WTC11 (cell line): ENCODE results near the gene OIT3. TPM values are rescaled to one million over a fixed set of nuclear protein-coding genes. Genes with fewer than 3 reads are reported as not detected.

ENCODE experiments used
- ATAC-seq: fragments of 200-7000 bp; cut with Tn5 transposase; 2 replicates; pipeline ENCODE4 v1.10.0; 2021; ENCODE audit warnings: mild to moderate bottlenecking, moderate library complexity
- CTCF ChIA-PET: fragments of 300-600 bp; sonication (Branson Sonifier 250); formaldehyde crosslinking; loops from one replicate; lab custom pipeline; 2021; ENCODE audit warnings: antibody characterized with exemption; lab: Charles Lee
- POLR2A ChIA-PET: fragments of 350-600 bp; sonication (Branson Sonifier 250); formaldehyde crosslinking; loops from one replicate; lab custom pipeline; 2021; ENCODE audit warnings: antibody characterized with exemption; lab: Charles Lee
- DNase-seq: peaks from one replicate; pipeline ENCODE4 v3.0.0; 2021; ENCODE audit warnings: low spot score
- H3K27ac Mint-ChIP-seq: 2 replicates; pipeline ENCODE4 v1.8.0; 2021; ENCODE audit warnings: mixed read lengths
- H3K27me3 Mint-ChIP-seq: 2 replicates; pipeline ENCODE4 v1.8.0; 2021; ENCODE audit warnings: low read depth, mild to moderate bottlenecking, moderate library complexity, mixed read lengths
- H3K36me3 Mint-ChIP-seq: 2 replicates; pipeline ENCODE4 v1.8.0; 2021; ENCODE audit warnings: mixed read lengths
- H3K4me1 Mint-ChIP-seq: 2 replicates; pipeline ENCODE4 v1.8.0; 2022; ENCODE audit warnings: mixed read lengths
- H3K4me3 Mint-ChIP-seq: 2 replicates; pipeline ENCODE4 v1.8.0; 2021; ENCODE audit warnings: mild to moderate bottlenecking, moderate library complexity, mixed read lengths
- H3K9me3 Mint-ChIP-seq: 2 replicates; pipeline ENCODE4 v1.8.0; 2021; ENCODE audit warnings: mixed read lengths
- CBFB ChIP-seq: sonication (generic); formaldehyde crosslinking; IDR thresholded peaks from 2 replicates; pipeline ENCODE4 v1.8.1; 2022; ENCODE audit warnings: mild to moderate bottlenecking, low read depth, missing genetic modification reagents
- CREM ChIP-seq: sonication (generic); formaldehyde crosslinking; IDR thresholded peaks from 2 replicates; pipeline ENCODE4 v1.8.1; 2022; ENCODE audit warnings: mild to moderate bottlenecking, missing genetic modification reagents, moderate library complexity
- ESRRA ChIP-seq: sonication (generic); formaldehyde crosslinking; IDR thresholded peaks from 2 replicates; pipeline ENCODE4 v1.8.1; 2022; ENCODE audit warnings: mild to moderate bottlenecking, missing genetic modification reagents, borderline replicate concordance
- ETV6 ChIP-seq: sonication (generic); formaldehyde crosslinking; IDR thresholded peaks from 2 replicates; pipeline ENCODE4 v1.8.1; 2022; ENCODE audit warnings: mild to moderate bottlenecking, missing genetic modification reagents
- GRHL2 ChIP-seq: fragments of 250-450 bp; sonication (Bioruptor Pico); IDR thresholded peaks from 2 replicates; pipeline ENCODE4 v1.8.0; 2022; ENCODE audit warnings: mild to moderate bottlenecking, moderate library complexity; ENCODE audit not compliant: insufficient replicate concordance, severe bottlenecking
- HMGA2 ChIP-seq: fragments of 250-450 bp; sonication (Bioruptor Pico); IDR thresholded peaks from 2 replicates; pipeline ENCODE4 v1.4.0; 2021; ENCODE audit warnings: mild to moderate bottlenecking, moderate library complexity
- JUN ChIP-seq: sonication (generic); formaldehyde crosslinking; IDR thresholded peaks from 2 replicates; pipeline ENCODE4 v1.8.0; 2023; ENCODE audit warnings: mild to moderate bottlenecking, missing genetic modification reagents
- NFE2L1 ChIP-seq: sonication (generic); formaldehyde crosslinking; IDR thresholded peaks from 2 replicates; pipeline ENCODE4 v1.8.1; 2023; ENCODE audit warnings: missing genetic modification reagents
- NR2C2 ChIP-seq: sonication (generic); formaldehyde crosslinking; IDR thresholded peaks from 2 replicates; pipeline ENCODE4 v1.8.0; 2022; ENCODE audit warnings: mild to moderate bottlenecking, missing genetic modification reagents
- NR3C1 ChIP-seq: sonication (generic); formaldehyde crosslinking; conservative IDR thresholded peaks from 2 replicates; pipeline ENCODE4 v1.8.1; 2023; ENCODE audit warnings: low read depth, mild to moderate bottlenecking, missing genetic modification reagents
- SP1 ChIP-seq: sonication (generic); formaldehyde crosslinking; conservative IDR thresholded peaks from 2 replicates; pipeline ENCODE4 v1.8.1; 2022; ENCODE audit warnings: missing genetic modification reagents
- ZNF423 ChIP-seq: fragments of 250-450 bp; sonication (Bioruptor Pico); IDR thresholded peaks from 2 replicates; pipeline ENCODE4 v2.1.2; 2022; ENCODE audit warnings: mild to moderate bottlenecking, moderate library complexity
- total RNA-seq: library from RNA; stranded (reverse); gene quantifications from 3 replicates; pipeline ENCODE4 v1.2.3, GENCODE V29; 2021
- TF ChIP-seq, protein P1 (sequence below): sonication (generic); formaldehyde crosslinking; IDR thresholded peaks from 2 replicates; pipeline ENCODE4 v1.8.1; 2023; ENCODE audit warnings: mild to moderate bottlenecking, moderate library complexity, missing genetic modification reagents
- TF ChIP-seq, protein P2 (sequence below): fragments of 200-600 bp; IDR thresholded peaks from 2 replicates; pipeline ENCODE4 v1.8.0; 2022; ENCODE audit warnings: antibody characterized with exemption
- TF ChIP-seq, protein P3 (sequence below): sonication (generic); formaldehyde crosslinking; IDR thresholded peaks from 2 replicates; pipeline ENCODE4 v1.8.1; 2022; ENCODE audit warnings: missing genetic modification reagents, borderline replicate concordance
- TF ChIP-seq, protein P4 (sequence below): sonication (generic); formaldehyde crosslinking; IDR thresholded peaks from 2 replicates; pipeline ENCODE4 v1.8.0; 2022; ENCODE audit warnings: mild to moderate bottlenecking, missing genetic modification reagents
- TF ChIP-seq, protein P5 (sequence below): sonication (generic); formaldehyde crosslinking; IDR thresholded peaks from 2 replicates; pipeline ENCODE4 v1.8.1; 2022; ENCODE audit warnings: mild to moderate bottlenecking, missing genetic modification reagents, moderate library complexity, borderline replicate concordance

The OIT3 gene
- total RNA-seq, 1 experiment from 2014 or later, result not detected

DNA sequence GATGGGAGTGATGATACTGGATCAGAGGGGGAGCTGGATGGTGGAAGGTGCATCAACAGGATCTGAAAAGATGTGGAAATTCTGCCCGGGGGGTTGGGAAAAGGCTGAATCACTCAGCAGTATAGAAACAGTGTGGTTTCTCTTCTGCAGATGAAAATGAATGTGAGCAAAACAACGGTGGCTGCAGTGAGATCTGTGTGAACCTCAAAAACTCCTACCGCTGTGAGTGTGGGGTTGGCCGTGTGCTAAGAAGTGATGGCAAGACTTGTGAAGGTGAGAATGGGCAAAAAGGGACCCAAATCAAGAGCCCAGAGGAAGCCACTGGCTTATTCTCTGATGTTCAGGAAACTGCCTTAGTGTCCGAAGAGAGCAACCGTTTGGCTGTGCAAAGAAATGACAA is 12.9 kb downstream of the OIT3 start (continued):
- no peak for TF ChIP-seq CBFB (CRISPR knock-in tag)

DNA sequence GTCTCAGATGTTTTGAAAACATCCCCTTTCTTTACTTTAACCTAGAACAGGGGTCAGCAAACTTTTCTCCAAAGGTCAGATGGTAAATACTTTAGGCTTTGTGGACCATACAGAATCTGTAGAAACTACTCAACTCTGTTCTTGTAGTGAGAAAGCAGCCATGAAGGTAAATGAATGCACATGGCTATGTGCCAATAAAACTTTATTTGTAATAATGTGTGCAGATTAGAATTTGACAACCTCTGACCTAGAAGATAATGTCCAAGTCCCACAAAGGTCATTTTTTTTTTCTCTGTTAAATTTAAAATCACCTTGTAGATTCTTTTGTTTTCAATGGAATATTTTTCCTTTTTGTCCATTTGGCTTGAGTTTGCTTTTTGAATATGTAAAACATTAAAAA is 17.2 kb downstream of the OIT3 start:
- ChIA-PET POLR2A (no interaction called here), CTCF (no interaction called here)
- H3K27ac Mint-ChIP-seq, result no peak overlapping the region
- no peak for TF ChIP-seq SP1
- TF ChIP-seq JUN, result no peak
- TF ChIP-seq, protein P1, sequence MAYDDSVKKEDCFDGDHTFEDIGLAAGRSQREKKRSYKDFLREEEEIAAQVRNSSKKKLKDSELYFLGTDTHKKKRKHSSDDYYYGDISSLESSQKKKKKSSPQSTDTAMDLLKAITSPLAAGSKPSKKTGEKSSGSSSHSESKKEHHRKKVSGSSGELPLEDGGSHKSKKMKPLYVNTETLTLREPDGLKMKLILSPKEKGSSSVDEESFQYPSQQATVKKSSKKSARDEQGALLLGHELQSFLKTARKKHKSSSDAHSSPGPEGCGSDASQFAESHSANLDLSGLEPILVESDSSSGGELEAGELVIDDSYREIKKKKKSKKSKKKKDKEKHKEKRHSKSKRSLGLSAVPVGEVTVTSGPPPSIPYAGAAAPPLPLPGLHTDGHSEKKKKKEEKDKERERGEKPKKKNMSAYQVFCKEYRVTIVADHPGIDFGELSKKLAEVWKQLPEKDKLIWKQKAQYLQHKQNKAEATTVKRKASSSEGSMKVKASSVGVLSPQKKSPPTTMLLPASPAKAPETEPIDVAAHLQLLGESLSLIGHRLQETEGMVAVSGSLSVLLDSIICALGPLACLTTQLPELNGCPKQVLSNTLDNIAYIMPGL (CRISPR knock-in tag), result no peak
- no peak for TF ChIP-seq ESRRA (CRISPR knock-in tag)
- DNase-seq (no peak), ATAC-seq (no peak)
- no peak overlapping the region for H3K4me3 Mint-ChIP-seq
- H3K36me3 Mint-ChIP-seq, result no peaks in the 10 kb centered on the region
- no peaks in the 10 kb centered on the region for H3K27me3 Mint-ChIP-seq
- H3K9me3 Mint-ChIP-seq, result no peaks in the 10 kb centered on the region
- peaks cover 9% of the 10 kb centered on the region for H3K4me1 Mint-ChIP-seq

DNA sequence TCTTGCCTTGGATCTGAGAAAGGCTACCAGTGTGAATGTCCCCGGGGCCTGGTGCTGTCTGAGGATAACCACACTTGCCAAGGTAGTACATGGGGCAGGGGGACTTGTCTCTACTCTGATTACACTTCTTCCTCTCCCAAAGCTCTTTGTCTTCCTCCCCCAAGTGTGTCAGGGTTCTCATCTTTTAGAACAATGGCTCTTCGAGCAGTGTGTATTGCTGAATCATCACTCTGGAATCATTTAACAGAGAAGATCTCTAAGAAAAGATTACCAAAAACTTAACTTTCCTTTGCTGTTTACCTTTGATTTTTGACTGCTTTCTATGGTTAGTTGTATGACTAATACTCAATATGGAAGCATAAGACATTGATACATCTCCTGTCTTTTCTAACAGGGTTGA is 18.2 kb downstream of the OIT3 start:
- DNase-seq, result no peak
- ATAC-seq, result no peak
- Mint-ChIP-seq H3K4me1 (peaks cover 9% of the 10 kb centered on the region), H3K27me3 (no peaks in the 10 kb centered on the region), H3K4me3 (no peak overlapping the region), H3K27ac (no peak overlapping the region), H3K36me3 (no peaks in the 10 kb centered on the region), H3K9me3 (no peaks in the 10 kb centered on the region)
- TF ChIP-seq NR2C2 (no peak), NR3C1 (CRISPR knock-in tag) (no peak), NFE2L1 (CRISPR knock-in tag) (no peak), ZNF423 (CRISPR knock-in tag) (no peak), ETV6 (no peak), GRHL2 (CRISPR knock-in tag) (no peak), JUN (no peak), HMGA2 (no peak), CREM (no peak)
- TF ChIP-seq, protein P2, sequence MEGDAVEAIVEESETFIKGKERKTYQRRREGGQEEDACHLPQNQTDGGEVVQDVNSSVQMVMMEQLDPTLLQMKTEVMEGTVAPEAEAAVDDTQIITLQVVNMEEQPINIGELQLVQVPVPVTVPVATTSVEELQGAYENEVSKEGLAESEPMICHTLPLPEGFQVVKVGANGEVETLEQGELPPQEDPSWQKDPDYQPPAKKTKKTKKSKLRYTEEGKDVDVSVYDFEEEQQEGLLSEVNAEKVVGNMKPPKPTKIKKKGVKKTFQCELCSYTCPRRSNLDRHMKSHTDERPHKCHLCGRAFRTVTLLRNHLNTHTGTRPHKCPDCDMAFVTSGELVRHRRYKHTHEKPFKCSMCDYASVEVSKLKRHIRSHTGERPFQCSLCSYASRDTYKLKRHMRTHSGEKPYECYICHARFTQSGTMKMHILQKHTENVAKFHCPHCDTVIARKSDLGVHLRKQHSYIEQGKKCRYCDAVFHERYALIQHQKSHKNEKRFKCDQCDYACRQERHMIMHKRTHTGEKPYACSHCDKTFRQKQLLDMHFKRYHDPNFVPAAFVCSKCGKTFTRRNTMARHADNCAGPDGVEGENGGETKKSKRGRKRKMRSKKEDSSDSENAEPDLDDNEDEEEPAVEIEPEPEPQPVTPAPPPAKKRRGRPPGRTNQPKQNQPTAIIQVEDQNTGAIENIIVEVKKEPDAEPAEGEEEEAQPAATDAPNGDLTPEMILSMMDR, result no peak
- TF ChIP-seq, protein P3, sequence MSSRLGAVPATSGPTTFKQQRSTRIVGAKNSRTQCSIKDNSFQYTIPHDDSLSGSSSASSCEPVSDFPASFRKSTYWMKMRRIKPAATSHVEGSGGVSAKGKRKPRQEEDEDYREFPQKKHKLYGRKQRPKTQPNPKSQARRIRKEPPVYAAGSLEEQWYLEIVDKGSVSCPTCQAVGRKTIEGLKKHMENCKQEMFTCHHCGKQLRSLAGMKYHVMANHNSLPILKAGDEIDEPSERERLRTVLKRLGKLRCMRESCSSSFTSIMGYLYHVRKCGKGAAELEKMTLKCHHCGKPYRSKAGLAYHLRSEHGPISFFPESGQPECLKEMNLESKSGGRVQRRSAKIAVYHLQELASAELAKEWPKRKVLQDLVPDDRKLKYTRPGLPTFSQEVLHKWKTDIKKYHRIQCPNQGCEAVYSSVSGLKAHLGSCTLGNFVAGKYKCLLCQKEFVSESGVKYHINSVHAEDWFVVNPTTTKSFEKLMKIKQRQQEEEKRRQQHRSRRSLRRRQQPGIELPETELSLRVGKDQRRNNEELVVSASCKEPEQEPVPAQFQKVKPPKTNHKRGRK (CRISPR knock-in tag), result no peak
- TF ChIP-seq, protein P4, sequence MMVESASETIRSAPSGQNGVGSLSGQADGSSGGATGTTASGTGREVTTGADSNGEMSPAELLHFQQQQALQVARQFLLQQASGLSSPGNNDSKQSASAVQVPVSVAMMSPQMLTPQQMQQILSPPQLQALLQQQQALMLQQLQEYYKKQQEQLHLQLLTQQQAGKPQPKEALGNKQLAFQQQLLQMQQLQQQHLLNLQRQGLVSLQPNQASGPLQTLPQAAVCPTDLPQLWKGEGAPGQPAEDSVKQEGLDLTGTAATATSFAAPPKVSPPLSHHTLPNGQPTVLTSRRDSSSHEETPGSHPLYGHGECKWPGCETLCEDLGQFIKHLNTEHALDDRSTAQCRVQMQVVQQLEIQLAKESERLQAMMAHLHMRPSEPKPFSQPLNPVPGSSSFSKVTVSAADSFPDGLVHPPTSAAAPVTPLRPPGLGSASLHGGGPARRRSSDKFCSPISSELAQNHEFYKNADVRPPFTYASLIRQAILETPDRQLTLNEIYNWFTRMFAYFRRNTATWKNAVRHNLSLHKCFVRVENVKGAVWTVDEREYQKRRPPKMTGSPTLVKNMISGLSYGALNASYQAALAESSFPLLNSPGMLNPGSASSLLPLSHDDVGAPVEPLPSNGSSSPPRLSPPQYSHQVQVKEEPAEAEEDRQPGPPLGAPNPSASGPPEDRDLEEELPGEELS (CRISPR knock-in tag), result no peak
- TF ChIP-seq, protein P5, sequence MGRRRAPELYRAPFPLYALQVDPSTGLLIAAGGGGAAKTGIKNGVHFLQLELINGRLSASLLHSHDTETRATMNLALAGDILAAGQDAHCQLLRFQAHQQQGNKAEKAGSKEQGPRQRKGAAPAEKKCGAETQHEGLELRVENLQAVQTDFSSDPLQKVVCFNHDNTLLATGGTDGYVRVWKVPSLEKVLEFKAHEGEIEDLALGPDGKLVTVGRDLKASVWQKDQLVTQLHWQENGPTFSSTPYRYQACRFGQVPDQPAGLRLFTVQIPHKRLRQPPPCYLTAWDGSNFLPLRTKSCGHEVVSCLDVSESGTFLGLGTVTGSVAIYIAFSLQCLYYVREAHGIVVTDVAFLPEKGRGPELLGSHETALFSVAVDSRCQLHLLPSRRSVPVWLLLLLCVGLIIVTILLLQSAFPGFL (CRISPR knock-in tag), result no peak
- ChIA-PET CTCF (no interaction called here), POLR2A (no interaction called here)
